Measurements from ENCODE around the gene KIAA0319L. TPM values are rescaled to one million over a fixed set of nuclear protein-coding genes. Genes with fewer than 3 reads are reported as not detected.

KIAA0319L gene
- total RNA-seq (2021) (66.3 to 71.7 TPM (median 70.0 TPM) in 3 replicates), Bru-seq, nascent RNA (percentile 87 among the genes with signal in this experiment)
- long read RNA-seq, experiment 1, full-length matches to known transcripts, result 99 of 255 reads
- long read RNA-seq, experiment 1, partial matches to known transcripts, result 38 of 255 reads
- long read RNA-seq, experiment 1, other reads (novel, unspliced or antisense), result 118 of 255 reads
- long read RNA-seq, experiment 2, full-length matches to known transcripts, result 10 of 68 reads
- long read RNA-seq, experiment 2, partial matches to known transcripts, result 24 of 68 reads
- long read RNA-seq, experiment 2, other reads (novel, unspliced or antisense), result 34 of 68 reads
- long read RNA-seq, experiment 3, partial matches to known transcripts, result 3 of 5 reads
- long read RNA-seq, experiment 3, other reads (novel, unspliced or antisense), result 2 of 5 reads

- DNase-seq (ENCODE audit: low spot score) (peak; percentile 78), ATAC-seq (peak; percentile 64)
- TF ChIP-seq TEAD1 (CRISPR knock-in tag; IDR thresholded peaks at IDR 0.05) (peak; percentile 49; the same call in 1 of the 2 replicates), ZNF232 (CRISPR knock-in tag; IDR thresholded peaks at IDR 0.05) (peak; percentile 46; the same call in 1 of the 2 replicates), KAT7 (CRISPR knock-in tag; IDR thresholded peaks at IDR 0.05; ENCODE audit: borderline replicate concordance) (no peak; the same call in 1 of the 2 replicates), JUN (CRISPR knock-in tag; IDR thresholded peaks at IDR 0.05) (no peak), GRHL2 (CRISPR knock-in tag; IDR thresholded peaks at IDR 0.05; ENCODE audit: insufficient replicate concordance, severe bottlenecking) (no peak), FOXP1 (CRISPR knock-in tag; IDR thresholded peaks at IDR 0.05; ENCODE audit: borderline replicate concordance) (no peak), ZNF121 (CRISPR knock-in tag; IDR thresholded peaks at IDR 0.05) (no peak), RORB (CRISPR knock-in tag; IDR thresholded peaks at IDR 0.05) (no peak), ZNF396 (CRISPR knock-in tag; IDR thresholded peaks at IDR 0.05; ENCODE audit: borderline replicate concordance) (no peak), ARID4B (CRISPR knock-in tag; IDR thresholded peaks at IDR 0.05; ENCODE audit: borderline replicate concordance) (peak; percentile 96; the same call in 1 of the 2 replicates), HMGXB4 (CRISPR knock-in tag; IDR thresholded peaks at IDR 0.05) (peak; percentile 54; the same call in 1 of the 2 replicates), MYBL2 (CRISPR knock-in tag; IDR thresholded peaks at IDR 0.05) (peak; percentile 22), CBFB (CRISPR knock-in tag; IDR thresholded peaks at IDR 0.05; ENCODE audit: low read depth) (no peak), FOXP4 (CRISPR knock-in tag; IDR thresholded peaks at IDR 0.05) (peak; percentile 62; the same call in 1 of the 2 replicates), TCF7 (CRISPR knock-in tag; IDR thresholded peaks at IDR 0.05; ENCODE audit: low read depth) (no peak), ELF4 (CRISPR knock-in tag; IDR thresholded peaks at IDR 0.05; ENCODE audit: low read depth) (no peak)
- peak within 1 kb of the TSS; percentile 98 for H3K4me3 Mint-ChIP-seq
- POLR2A ChIA-PET, result interaction anchor here (1.7 to 1.9 kb wide), 3 partner anchors 16 to 213 kb away, joined by 4 to 9 read pairs (median 4); partner anchors contain the start of genes CLSPN and TFAP2E
- no peaks in the 10 kb centered on the region for H3K27me3 Mint-ChIP-seq (ENCODE audit: low read depth)
- peaks cover 41% of the 10 kb centered on the region for H3K4me1 Mint-ChIP-seq
- H3K36me3 Mint-ChIP-seq, result peaks cover 22% of the 10 kb centered on the region
- H3K9me3 Mint-ChIP-seq, result no peaks in the 10 kb centered on the region
- H3K27ac Mint-ChIP-seq, result peak within 1 kb of the TSS; percentile 96
- CTCF ChIA-PET, result interaction anchor here (0.6 to 1.5 kb wide), 10 partner anchors 9 to 589 kb away, joined by 3 to 8 read pairs (median 4); partner anchors contain the start of gene CLSPN
These were observed at the start of gene KIAA0319L for GRCh38 chr1:35557118-35557610. Gene KIAA0319L, minus strand, starts transcription at chr1:35557403. Its CDS starts 2,912 bp downstream, at chr1:35554491.
